ENCODE results near the gene CCDC122. TPM values are rescaled to one million over a fixed set of nuclear protein-coding genes. Genes with fewer than 3 reads are reported as not detected.

CCDC122 gene
- total RNA-seq, 1 donor from 2014 or later = 4.9 TPM

DNA sequence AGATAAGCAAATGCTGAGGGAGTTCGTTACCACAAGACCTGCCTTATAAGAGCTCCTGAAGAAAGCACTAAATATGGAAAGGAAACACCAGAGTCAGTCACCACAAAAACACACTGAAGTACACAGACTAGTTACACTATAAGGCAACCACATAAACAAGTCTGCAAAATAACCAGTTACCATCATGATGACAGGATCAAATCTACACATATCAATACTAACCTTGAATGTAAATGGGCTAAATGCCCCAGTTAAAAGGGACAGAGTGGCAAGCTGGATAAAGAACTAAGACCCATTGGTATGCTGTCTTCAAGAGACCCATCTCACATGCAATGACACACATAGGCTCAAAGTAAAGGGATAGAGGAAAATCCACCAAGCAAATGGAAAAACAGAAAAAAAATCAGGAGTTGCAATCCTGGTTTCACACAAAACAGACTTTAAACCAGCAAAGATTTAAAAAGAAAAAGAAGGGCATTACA lies 26.6 kb downstream of the CCDC122 start:
- intact Hi-C loops (cut with DNase I) = no loop called here
- no peak overlapping the region for H3K4me3 ChIP-seq
- TF ChIP-seq, protein P1, sequence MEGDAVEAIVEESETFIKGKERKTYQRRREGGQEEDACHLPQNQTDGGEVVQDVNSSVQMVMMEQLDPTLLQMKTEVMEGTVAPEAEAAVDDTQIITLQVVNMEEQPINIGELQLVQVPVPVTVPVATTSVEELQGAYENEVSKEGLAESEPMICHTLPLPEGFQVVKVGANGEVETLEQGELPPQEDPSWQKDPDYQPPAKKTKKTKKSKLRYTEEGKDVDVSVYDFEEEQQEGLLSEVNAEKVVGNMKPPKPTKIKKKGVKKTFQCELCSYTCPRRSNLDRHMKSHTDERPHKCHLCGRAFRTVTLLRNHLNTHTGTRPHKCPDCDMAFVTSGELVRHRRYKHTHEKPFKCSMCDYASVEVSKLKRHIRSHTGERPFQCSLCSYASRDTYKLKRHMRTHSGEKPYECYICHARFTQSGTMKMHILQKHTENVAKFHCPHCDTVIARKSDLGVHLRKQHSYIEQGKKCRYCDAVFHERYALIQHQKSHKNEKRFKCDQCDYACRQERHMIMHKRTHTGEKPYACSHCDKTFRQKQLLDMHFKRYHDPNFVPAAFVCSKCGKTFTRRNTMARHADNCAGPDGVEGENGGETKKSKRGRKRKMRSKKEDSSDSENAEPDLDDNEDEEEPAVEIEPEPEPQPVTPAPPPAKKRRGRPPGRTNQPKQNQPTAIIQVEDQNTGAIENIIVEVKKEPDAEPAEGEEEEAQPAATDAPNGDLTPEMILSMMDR (IDR thresholded peaks at IDR 0.05) = no peak
- no peaks in the 10 kb centered on the region for H3K36me3 ChIP-seq
- no peaks in the 10 kb centered on the region for H3K27me3 ChIP-seq
- no peak overlapping the region for H3K27ac ChIP-seq
- no peaks in the 10 kb centered on the region for H3K4me1 ChIP-seq
- peaks cover 26% of the 10 kb centered on the region for H3K9me3 ChIP-seq
- ATAC-seq (no peak), DNase-seq (no peak)

DNA sequence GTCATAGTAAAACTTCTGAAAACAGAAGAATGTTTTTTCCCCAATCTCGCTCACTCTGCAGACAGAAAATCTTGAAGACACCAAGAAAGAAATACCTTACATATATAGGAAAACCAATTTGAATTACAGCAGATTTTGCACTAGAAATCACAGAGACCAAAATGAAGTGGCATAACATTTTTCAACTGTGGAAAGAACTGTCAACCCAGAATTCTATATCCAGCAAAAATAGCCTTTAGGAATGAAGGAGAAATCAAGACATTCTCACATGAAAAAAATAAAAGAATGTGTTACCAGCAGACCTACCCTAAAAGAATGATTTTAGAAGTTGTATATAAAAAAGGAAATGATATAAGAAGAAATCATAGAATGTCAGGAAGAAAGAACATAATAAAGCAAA lies 28.7 kb downstream of the CCDC122 start:
- intact Hi-C loops (cut with DNase I) = no loop called here
- H3K27ac ChIP-seq = no peak overlapping the region
- H3K27me3 ChIP-seq = no peaks in the 10 kb centered on the region
- ATAC-seq = no peak
- H3K36me3 ChIP-seq = no peaks in the 10 kb centered on the region
- no peaks in the 10 kb centered on the region for H3K4me1 ChIP-seq
- H3K9me3 ChIP-seq = peaks cover 26% of the 10 kb centered on the region
- no peak overlapping the region for H3K4me3 ChIP-seq
- TF ChIP-seq, protein P1 (IDR thresholded peaks at IDR 0.05) = no peak
- DNase-seq = no peak

DNA sequence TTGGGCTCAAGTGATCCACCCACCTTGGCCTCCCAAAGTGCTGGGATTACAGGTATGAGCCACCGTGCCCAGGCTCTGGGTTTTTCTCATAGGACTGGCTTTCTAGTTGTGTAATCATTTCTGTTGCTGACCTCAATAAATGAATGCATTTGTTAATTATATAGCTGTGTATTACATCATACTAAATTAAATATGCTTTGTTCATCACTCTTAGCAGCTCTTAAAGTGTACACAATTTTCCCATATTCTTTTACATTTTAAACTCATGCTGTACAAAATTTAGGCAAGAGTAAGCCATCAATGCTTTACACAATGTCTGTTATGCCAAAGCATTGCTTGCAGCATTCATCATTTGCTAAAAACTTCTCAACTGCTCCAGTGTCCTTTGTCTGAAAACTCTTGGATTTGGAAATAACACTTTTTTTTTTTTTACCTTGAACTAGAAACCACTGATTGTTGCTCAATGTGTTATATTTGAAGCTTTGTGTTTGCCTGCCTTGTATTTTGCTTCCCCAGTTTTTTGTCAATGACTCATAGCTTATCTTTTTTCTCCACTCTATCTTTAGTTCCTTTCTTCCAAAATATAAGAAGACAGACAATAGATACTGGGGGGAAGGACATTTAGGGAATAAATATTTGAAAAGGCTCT lies 31.4 kb downstream of the CCDC122 start:
- ATAC-seq = no peak

DNA sequence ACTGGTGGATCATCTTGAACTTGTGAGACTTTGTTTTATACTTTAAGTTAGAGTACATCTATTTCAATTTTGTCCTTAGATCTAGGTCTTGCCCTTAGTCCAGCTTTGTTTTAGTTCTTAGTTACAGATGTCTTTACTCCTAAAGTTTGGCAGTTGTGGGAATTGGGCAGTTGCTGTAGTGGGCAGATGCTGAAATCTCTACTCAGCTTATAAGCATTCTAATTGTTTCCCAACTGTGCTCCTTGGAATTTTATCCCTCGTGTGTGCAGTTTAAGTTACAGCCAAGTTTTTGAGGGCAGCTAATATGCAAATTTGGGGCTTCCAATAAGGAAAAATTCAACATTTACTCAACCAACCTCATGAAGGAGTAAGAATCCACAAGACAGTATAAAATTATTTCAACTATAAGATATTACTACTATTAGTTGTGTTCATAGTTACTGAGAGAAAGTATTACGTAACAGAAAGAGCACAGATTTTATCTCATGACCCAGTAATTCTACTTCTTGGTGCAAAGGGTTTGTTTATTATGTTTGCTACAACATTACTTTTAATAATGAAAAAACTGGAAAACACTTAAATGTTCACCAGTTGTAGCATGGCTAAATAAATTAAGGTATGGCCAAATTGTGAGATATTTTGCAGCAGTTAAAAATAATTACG lies 32.9 kb downstream of the CCDC122 start:
- DNase-seq (no peak), ATAC-seq (no peak)
- peaks cover 13% of the 10 kb centered on the region for H3K9me3 ChIP-seq
- H3K4me3 ChIP-seq = no peak overlapping the region
- H3K27me3 ChIP-seq = no peaks in the 10 kb centered on the region
- TF ChIP-seq, protein P1 (IDR thresholded peaks at IDR 0.05) = no peak
- H3K27ac ChIP-seq = no peak overlapping the region
- H3K36me3 ChIP-seq = no peaks in the 10 kb centered on the region
- intact Hi-C loops (cut with DNase I) = no loop called here
- no peaks in the 10 kb centered on the region for H3K4me1 ChIP-seq

More for the DNA sequence above, 31.4 kb downstream of the CCDC122 start:
- Histone ChIP-seq H3K9me3 (peaks cover 18% of the 10 kb centered on the region), H3K27me3 (no peaks in the 10 kb centered on the region), H3K36me3 (no peaks in the 10 kb centered on the region), H3K27ac (no peak overlapping the region), H3K4me3 (no peak overlapping the region), H3K4me1 (no peaks in the 10 kb centered on the region)
- TF ChIP-seq, protein P1 (IDR thresholded peaks at IDR 0.05) = no peak
- DNase-seq = no peak
- intact Hi-C loops (cut with DNase I) = no loop called here

DNA sequence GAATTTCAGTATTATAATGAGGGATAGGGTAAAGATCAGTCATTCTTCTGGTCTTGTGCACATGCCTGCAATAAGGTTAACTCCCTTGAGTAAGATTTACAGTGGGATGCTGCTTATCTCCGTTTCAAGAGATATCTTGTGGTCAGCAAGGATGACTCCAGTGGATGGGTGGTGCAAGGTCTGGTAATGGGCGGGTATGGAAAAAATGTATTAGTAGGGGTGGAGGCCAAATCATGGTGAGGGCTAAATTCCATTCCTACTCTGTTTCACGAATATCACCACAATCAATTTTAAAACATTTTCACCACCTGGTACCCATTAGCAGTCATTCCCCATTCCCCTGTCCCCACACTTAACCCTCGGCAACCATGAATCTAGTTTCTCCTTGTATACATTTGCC lies 40.6 kb downstream of the CCDC122 start:
- DNase-seq = no peak
- Histone ChIP-seq H3K27ac (no peak overlapping the region), H3K36me3 (no peaks in the 10 kb centered on the region), H3K27me3 (no peaks in the 10 kb centered on the region), H3K9me3 (no peaks in the 10 kb centered on the region), H3K4me3 (no peak overlapping the region), H3K4me1 (no peaks in the 10 kb centered on the region)
- intact Hi-C loops (cut with DNase I) = no loop called here
- ATAC-seq = no peak
- TF ChIP-seq, protein P1 (IDR thresholded peaks at IDR 0.05) = no peak

Data from upper lobe of right lung (tissue), 1 donor.